Activated CD8-positive, alpha-beta memory T cell treated with anti-CD3 and anti-CD28 coated beads, Interleukin-2, amount 50 U/mL, for 24 hours (primary cell): ENCODE results near the gene SGMS1.
"Not testable (repeated sequence)": the region's sequence is repeated elsewhere in the genome, so short reads cannot be mapped to it uniquely, and the experiment has no call there.

ENCODE experiments used
- DNase-seq: peaks from one replicate; pipeline ENCODE4 v3.0.0-alpha.2; 2020; ENCODE audit errors: extremely low read depth

SGMS1 gene

GRCh38 chr10:50470798-50471582 lies 152.8 kb downstream of the SGMS1 start:
- DNase-seq = no peak

GRCh38 chr10:50470345-50470744 lies 153.4 kb downstream of the SGMS1 start:
- no peak for DNase-seq

- DNase-seq = no peak
Measured at GRCh38 chr10:50469778-50470193, 154.0 kb downstream of the SGMS1 start.

GRCh38 chr10:50469288-50469687 lies 154.5 kb downstream of the SGMS1 start:
- DNase-seq = no peak

- no peak for DNase-seq
Measured at GRCh38 chr10:50467209-50467608, 156.5 kb downstream of the SGMS1 start.

GRCh38 chr10:50464004-50464409 lies 159.7 kb downstream of the SGMS1 start:
- DNase-seq = no peak

- DNase-seq = no peak
Measured at GRCh38 chr10:50461834-50462233, 161.9 kb downstream of the SGMS1 start.

GRCh38 chr10:50461123-50461522 lies 162.6 kb downstream of the SGMS1 start:
- DNase-seq = no peak

GRCh38 chr10:50456719-50457118 lies 167.0 kb downstream of the SGMS1 start:
- no peak for DNase-seq

GRCh38 chr10:50453940-50454339 lies 169.8 kb downstream of the SGMS1 start:
- no peak for DNase-seq

GRCh38 chr10:50452603-50453002 lies 171.2 kb downstream of the SGMS1 start:
- no peak for DNase-seq

- no peak for DNase-seq
Measured at GRCh38 chr10:50447691-50448090, 176.1 kb downstream of the SGMS1 start.

- not testable (repeated sequence) for DNase-seq
Measured at GRCh38 chr10:50445777-50446176, 178.0 kb downstream of the SGMS1 start.

- DNase-seq = no peak
Measured at GRCh38 chr10:50440489-50440888, 183.3 kb downstream of the SGMS1 start.

GRCh38 chr10:50439806-50440205 lies 183.9 kb downstream of the SGMS1 start:
- no peak for DNase-seq

- DNase-seq = no peak
Measured at GRCh38 chr10:50439187-50439586, 184.6 kb downstream of the SGMS1 start.

- no peak for DNase-seq
Measured at GRCh38 chr10:50438049-50438936, 185.5 kb downstream of the SGMS1 start.

- no peak for DNase-seq
Measured at GRCh38 chr10:50437248-50437647, 186.5 kb downstream of the SGMS1 start.

GRCh38 chr10:50436805-50437204 lies 187.0 kb downstream of the SGMS1 start:
- no peak for DNase-seq

GRCh38 chr10:50432211-50433009 lies 191.3 kb downstream of the SGMS1 start:
- no peak for DNase-seq

GRCh38 chr10:50431791-50432190 lies 192.0 kb downstream of the SGMS1 start:
- no peak for DNase-seq

- no peak for DNase-seq
Measured at GRCh38 chr10:50431133-50431532, 192.6 kb downstream of the SGMS1 start.
